NT2/D1 (cell line): ENCODE results near the gene B3GNT3.

Source experiments
- DNase-seq: peaks from one replicate; pipeline ENCODE4 v3.0.0-alpha.2; 2011; ENCODE audit warnings: low read depth, low spot score
- H3K27me3 ChIP-seq: 2 replicates; pipeline ENCODE4 v1.6.0; 2011; ENCODE audit warnings: mild to moderate bottlenecking; ENCODE audit not compliant: insufficient read length, insufficient read depth
- H3K36me3 ChIP-seq: 2 replicates; pipeline ENCODE4 v1.6.1; 2011; ENCODE audit warnings: mild to moderate bottlenecking, low read length, mixed read lengths; ENCODE audit not compliant: insufficient read depth, insufficient read length
- H3K4me1 ChIP-seq: 2 replicates; pipeline ENCODE4 v1.5.1; 2011; ENCODE audit not compliant: insufficient read depth, insufficient read length
- H3K4me3 ChIP-seq: 2 replicates; pipeline ENCODE4 v1.5.1; 2011; ENCODE audit warnings: low read depth; ENCODE audit not compliant: insufficient read length
- H3K9ac ChIP-seq: 2 replicates; pipeline ENCODE4 v1.6.0; 2011; ENCODE audit warnings: low read depth; ENCODE audit not compliant: insufficient read length
- H3K9me3 ChIP-seq: 2 replicates; pipeline ENCODE4 v1.5.1; 2011; ENCODE audit warnings: mild to moderate bottlenecking, low read length; ENCODE audit not compliant: insufficient read depth
- SUZ12 ChIP-seq: IDR thresholded peaks from 2 replicates; pipeline ENCODE4 v1.6.1; 2011; ENCODE audit not compliant: insufficient read length, insufficient read depth; ENCODE audit errors: extremely low read depth
- YY1 ChIP-seq: IDR thresholded peaks from 2 replicates; pipeline ENCODE4 v1.6.1; 2011; ENCODE audit not compliant: insufficient read length, insufficient read depth
- ZNF274 ChIP-seq: IDR thresholded peaks from 2 replicates; pipeline ENCODE4 v1.6.1; 2011; ENCODE audit warnings: mild to moderate bottlenecking, low read depth, low read length

The B3GNT3 gene

DNA sequence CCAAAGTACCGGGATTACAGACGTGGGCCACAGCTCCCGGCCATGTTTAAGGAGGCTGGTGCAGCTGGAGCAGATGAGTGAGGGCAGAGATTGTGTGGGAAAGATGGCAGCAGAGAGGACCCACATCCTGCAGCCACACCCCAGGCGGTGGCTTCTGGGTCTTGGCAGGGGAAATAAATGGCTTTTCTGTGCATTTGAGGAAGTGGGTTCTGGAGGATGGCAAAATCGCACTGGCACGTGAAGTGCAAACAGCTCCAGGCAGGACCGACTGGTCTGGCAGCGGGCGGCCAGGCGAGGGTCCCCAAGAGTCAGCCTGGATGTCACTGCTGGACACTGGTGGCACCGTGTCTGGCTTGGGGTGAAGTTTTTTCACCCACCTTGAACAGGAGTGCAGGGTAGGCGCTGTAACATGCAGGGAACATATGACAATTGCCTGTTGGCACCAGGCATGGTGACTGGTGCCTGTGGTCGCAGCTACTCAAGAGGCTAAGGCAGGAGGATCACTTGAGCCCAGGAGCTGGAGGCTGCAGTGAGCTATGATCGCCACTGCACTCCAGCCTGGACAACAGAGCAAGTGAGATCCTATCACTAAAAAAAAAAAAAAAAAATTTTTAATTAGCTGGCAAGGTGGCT, 8.4 kb downstream of the B3GNT3 start:
- DNase-seq: no peak
- Histone ChIP-seq H3K4me3 (no peak overlapping the region), H3K36me3 (no peaks in the 10 kb centered on the region), H3K4me1 (no peaks in the 10 kb centered on the region), H3K27me3 (no peaks in the 10 kb centered on the region), H3K9me3 (no peaks in the 10 kb centered on the region), H3K9ac (no peak overlapping the region)
- no peak for TF ChIP-seq YY1
- no peak for TF ChIP-seq SUZ12
- TF ChIP-seq ZNF274: no peak

DNA sequence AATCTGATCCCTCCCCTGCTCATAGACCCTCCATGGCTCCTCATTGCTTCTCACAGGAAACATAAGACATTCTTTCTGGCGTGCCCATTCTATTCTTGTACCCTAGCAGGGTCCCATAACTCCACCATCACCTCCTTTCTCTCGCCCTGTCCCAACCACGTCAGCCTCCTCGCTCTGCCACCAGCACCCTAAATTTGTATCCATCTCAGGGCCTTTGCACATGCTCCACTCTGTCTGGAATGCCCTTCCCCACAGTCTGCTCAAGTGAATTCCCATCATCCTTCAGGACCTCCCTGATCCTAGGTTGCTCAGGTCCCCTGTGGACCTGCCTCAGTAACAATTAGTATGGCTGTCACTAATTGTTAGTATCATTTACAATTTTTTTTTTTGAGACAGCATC, 10.5 kb downstream of the B3GNT3 start:
- Histone ChIP-seq H3K36me3 (no peaks in the 10 kb centered on the region), H3K9me3 (no peaks in the 10 kb centered on the region), H3K4me3 (no peak overlapping the region), H3K27me3 (no peaks in the 10 kb centered on the region), H3K4me1 (no peaks in the 10 kb centered on the region), H3K9ac (no peak overlapping the region)
- TF ChIP-seq YY1 (no peak), ZNF274 (no peak), SUZ12 (no peak)
- no peak for DNase-seq

DNA sequence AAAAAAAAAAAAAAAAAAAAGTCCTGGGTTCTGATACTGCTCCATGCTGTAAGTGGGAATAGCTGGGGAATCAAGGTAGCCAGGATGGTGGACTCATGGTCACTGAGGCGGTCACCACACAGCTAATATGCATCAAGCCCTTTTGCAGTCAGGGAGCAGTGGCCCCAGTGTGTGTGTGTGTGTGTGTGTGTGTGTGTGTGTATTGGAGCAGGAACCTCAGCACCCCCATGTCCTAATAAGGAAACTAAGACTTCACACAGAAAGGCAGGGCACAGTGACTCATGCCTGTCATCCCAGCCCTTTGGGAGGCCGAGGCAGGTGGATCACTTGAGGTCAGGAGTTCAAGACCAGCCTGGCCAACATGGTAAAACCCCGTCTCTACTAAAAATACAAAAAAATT, 12.0 kb downstream of the B3GNT3 start:
- Histone ChIP-seq H3K36me3 (no peaks in the 10 kb centered on the region), H3K4me3 (no peak overlapping the region), H3K9me3 (no peaks in the 10 kb centered on the region), H3K27me3 (no peaks in the 10 kb centered on the region), H3K9ac (no peak overlapping the region), H3K4me1 (no peaks in the 10 kb centered on the region)
- DNase-seq: no peak
- TF ChIP-seq ZNF274: no peak
- TF ChIP-seq SUZ12: no peak
- no peak for TF ChIP-seq YY1

DNA sequence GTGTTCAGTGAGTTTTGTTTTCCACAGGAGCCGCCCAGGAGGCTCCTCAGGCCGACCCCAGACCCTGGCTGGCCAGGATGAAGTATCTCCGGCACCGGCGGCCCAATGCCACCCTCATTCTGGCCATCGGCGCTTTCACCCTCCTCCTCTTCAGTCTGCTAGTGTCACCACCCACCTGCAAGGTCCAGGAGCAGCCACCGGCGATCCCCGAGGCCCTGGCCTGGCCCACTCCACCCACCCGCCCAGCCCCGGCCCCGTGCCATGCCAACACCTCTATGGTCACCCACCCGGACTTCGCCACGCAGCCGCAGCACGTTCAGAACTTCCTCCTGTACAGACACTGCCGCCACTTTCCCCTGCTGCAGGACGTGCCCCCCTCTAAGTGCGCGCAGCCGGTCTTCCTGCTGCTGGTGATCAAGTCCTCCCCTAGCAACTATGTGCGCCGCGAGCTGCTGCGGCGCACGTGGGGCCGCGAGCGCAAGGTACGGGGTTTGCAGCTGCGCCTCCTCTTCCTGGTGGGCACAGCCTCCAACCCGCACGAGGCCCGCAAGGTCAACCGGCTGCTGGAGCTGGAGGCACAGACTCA, 12.9 kb downstream of the B3GNT3 start:
- Histone ChIP-seq H3K9me3 (no peaks in the 10 kb centered on the region), H3K9ac (no peak overlapping the region), H3K36me3 (no peaks in the 10 kb centered on the region), H3K4me3 (no peak overlapping the region), H3K27me3 (no peaks in the 10 kb centered on the region), H3K4me1 (no peaks in the 10 kb centered on the region)
- no peak for TF ChIP-seq ZNF274
- TF ChIP-seq SUZ12: no peak
- no peak for TF ChIP-seq YY1
- no peak for DNase-seq

DNA sequence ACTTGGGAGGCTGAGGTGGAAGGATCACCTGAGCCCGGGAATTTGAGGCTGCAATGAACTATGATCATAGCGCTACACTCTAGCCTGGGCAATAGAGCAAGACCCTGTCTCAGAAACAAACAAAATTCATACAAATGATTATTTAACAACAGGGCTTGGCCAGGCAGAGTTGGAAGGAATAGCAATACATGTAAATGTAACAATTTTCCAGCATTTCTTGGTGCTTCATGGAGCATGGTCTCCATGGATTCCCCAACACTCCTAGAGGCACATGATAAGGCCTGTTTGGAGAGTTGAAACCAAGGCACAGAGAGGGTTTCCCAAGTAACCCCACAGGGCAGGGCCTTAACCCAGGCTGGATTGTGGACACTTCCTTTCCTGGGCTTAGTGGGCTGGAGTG, 16.2 kb downstream of the B3GNT3 start:
- Histone ChIP-seq H3K27me3 (no peaks in the 10 kb centered on the region), H3K9me3 (no peaks in the 10 kb centered on the region), H3K36me3 (no peaks in the 10 kb centered on the region), H3K9ac (no peak overlapping the region), H3K4me3 (no peak overlapping the region), H3K4me1 (no peaks in the 10 kb centered on the region)
- TF ChIP-seq YY1 (no peak), ZNF274 (no peak), SUZ12 (no peak)
- no peak for DNase-seq

DNA sequence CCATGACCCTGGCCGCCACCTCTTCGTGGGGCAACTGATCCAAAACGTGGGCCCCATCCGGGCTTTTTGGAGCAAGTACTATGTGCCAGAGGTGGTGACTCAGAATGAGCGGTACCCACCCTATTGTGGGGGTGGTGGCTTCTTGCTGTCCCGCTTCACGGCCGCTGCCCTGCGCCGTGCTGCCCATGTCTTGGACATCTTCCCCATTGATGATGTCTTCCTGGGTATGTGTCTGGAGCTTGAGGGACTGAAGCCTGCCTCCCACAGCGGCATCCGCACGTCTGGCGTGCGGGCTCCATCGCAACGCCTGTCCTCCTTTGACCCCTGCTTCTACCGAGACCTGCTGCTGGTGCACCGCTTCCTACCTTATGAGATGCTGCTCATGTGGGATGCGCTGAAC, 16.7 kb downstream of the B3GNT3 start:
- TF ChIP-seq YY1: no peak
- Histone ChIP-seq H3K4me1 (no peaks in the 10 kb centered on the region), H3K9ac (no peak overlapping the region), H3K36me3 (no peaks in the 10 kb centered on the region), H3K27me3 (no peaks in the 10 kb centered on the region), H3K9me3 (no peaks in the 10 kb centered on the region), H3K4me3 (no peak overlapping the region)
- no peak for DNase-seq

DNA sequence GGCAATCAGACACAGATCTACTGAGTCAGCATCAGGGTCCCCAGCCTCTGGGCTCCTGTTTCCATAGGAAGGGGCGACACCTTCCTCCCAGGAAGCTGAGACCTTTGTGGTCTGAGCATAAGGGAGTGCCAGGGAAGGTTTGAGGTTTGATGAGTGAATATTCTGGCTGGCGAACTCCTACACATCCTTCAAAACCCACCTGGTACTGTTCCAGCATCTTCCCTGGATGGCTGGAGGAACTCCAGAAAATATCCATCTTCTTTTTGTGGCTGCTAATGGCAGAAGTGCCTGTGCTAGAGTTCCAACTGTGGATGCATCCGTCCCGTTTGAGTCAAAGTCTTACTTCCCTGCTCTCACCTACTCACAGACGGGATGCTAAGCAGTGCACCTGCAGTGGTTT, 17.2 kb downstream of the B3GNT3 start:
- Histone ChIP-seq H3K9ac (no peak overlapping the region), H3K36me3 (no peaks in the 10 kb centered on the region), H3K27me3 (no peaks in the 10 kb centered on the region), H3K4me3 (no peak overlapping the region), H3K4me1 (no peaks in the 10 kb centered on the region), H3K9me3 (no peaks in the 10 kb centered on the region)
- DNase-seq: no peak
- TF ChIP-seq ZNF274 (no peak), SUZ12 (no peak), YY1 (no peak)
